DOHH2 (cell line): ENCODE data around the gene C6orf52.

Source experiments
- CTCF ChIP-seq: fragments of 200-600 bp; sonication (generic); IDR thresholded peaks from one replicate; pipeline ENCODE4 v1.5.1; 2014; ENCODE audit warnings: antibody characterized with exemption, mild to moderate bottlenecking, low read depth, low read length; ENCODE audit not compliant: poor library complexity, severe bottlenecking
- EZH2phosphoT487 ChIP-seq: fragments of 200-600 bp; sonication (generic); IDR thresholded peaks from 2 replicates; pipeline ENCODE4 v1.6.1; 2017; ENCODE audit warnings: borderline replicate concordance, mild to moderate bottlenecking, antibody characterized with exemption, low read length, moderate library complexity, mixed read lengths

- TF ChIP-seq CTCF (no peak), EZH2phosphoT487 (no peak)
Observed at GRCh38 chr6:10655508-10656055, 38.8 kb downstream of the C6orf52 start.
